Activated naive CD4-positive, alpha-beta T cell treated with anti-CD3 and anti-CD28 coated beads for 36 hours (primary cell): ENCODE data around the gene ATG16L1. TPM values are rescaled to one million over a fixed set of nuclear protein-coding genes. Genes with fewer than 3 reads are reported as not detected.

Experiments
- CTCF ChIA-PET: fragments of 350-600 bp; sonication (Branson Sonifier 250); formaldehyde crosslinking; loops from one replicate; lab custom pipeline; 2021; ENCODE audit warnings: antibody characterized with exemption; lab: Charles Lee
- DNase-seq: peaks from one replicate; pipeline ENCODE4 v3.0.0-alpha.2; 2020
- H3K27ac Mint-ChIP-seq: one replicate; pipeline ENCODE4 v1.8.0; 2021; ENCODE audit warnings: mild to moderate bottlenecking, mixed read lengths
- H3K27me3 Mint-ChIP-seq: one replicate; pipeline ENCODE4 v1.8.0; 2021; ENCODE audit warnings: low read depth, mixed read lengths
- H3K36me3 Mint-ChIP-seq: one replicate; pipeline ENCODE4 v1.8.0; 2021; ENCODE audit warnings: low read depth, mixed read lengths
- H3K4me1 Mint-ChIP-seq: one replicate; pipeline ENCODE4 v1.8.0; 2021; ENCODE audit warnings: low read depth, mixed read lengths
- H3K4me3 Mint-ChIP-seq: one replicate; pipeline ENCODE4 v1.8.0; 2021; ENCODE audit warnings: mild to moderate bottlenecking, moderate library complexity, mixed read lengths
- H3K9me3 Mint-ChIP-seq: one replicate; pipeline ENCODE4 v1.8.0; 2021; ENCODE audit warnings: mixed read lengths
- intact Hi-C: fragments of 100-400 bp; cut with micrococcal nuclease; formaldehyde crosslinking; loops from one replicate; pipeline ENCODE4 v1.15.1; 2023
- total RNA-seq, 2 experiments: library from RNA; stranded (reverse); gene quantifications; one replicate each; pipeline ENCODE4 v1.2.3, GENCODE V29; 2021

ATG16L1 gene
- total RNA-seq, 2 experiments from 2014 or later = 21.2 to 24.2 TPM

DNA sequence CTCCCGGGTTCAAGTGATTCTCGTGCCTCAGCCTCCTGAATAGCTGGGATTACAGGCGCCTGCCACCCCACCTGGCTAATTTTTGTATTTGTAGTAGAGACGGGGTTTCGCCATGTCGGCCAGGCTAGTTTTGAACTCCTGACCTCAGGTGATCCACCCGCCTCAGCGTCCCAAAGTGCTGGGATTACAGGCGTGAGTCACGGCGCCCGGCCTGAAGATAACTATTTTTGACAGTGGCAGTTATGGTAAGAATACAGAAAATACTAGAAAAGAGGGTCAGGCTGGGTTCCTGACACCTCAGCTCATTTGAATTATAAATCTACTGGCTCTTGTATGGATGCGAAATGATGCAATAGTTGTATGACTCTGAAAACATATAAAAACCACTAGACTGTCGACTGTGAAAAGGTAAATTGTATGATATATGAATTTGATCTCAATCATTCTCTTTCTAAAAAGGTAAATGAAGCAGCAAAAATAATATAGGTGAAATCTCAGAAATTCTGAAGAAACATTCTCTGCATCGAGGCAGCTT, 91.8 kb downstream of the ATG16L1 start:
- Mint-ChIP-seq H3K27ac (no peak overlapping the region), H3K4me3 (no peak overlapping the region), H3K4me1 (peaks cover 7% of the 10 kb centered on the region), H3K36me3 (no peaks in the 10 kb centered on the region), H3K9me3 (no peaks in the 10 kb centered on the region), H3K27me3 (no peaks in the 10 kb centered on the region)
- CTCF ChIA-PET = interaction anchor here (1.0 to 1.3 kb wide), 2 partner anchors 11 to 71 kb away, joined by 3 to 5 read pairs; partner anchors contain the start of gene DGKD
- intact Hi-C loops = no loop called here
- DNase-seq = no peak

Other genes starting within 250 kb of the ATG16L1 start
- under 1 TPM in 1 of 2 experiments, not detected in 1; 0.12 TPM for gene NGEF, start 238.4 kb upstream of the ATG16L1 start, total RNA-seq
- not detected for gene NEU2, start 219.0 kb upstream of the ATG16L1 start, total RNA-seq
- gene INPP5D, start 191.3 kb upstream of the ATG16L1 start, total RNA-seq = 10 to 100 TPM; 50.9 to 51.0 TPM
- gene SAG, start 56.1 kb downstream of the ATG16L1 start, total RNA-seq = under 1 TPM in 1 of 2 experiments, not detected in 1; 0.19 TPM
- 10 to 100 TPM; 68.9 to 72.3 TPM for gene DGKD, start 102.8 kb downstream of the ATG16L1 start, total RNA-seq